Activated CD4-positive, alpha-beta T cell treated with anti-CD3 and anti-CD28 coated beads, Interleukin-2, amount 50 U/mL, for 4 hours (primary cell): ENCODE measurements around the gene KCNJ1.

Source experiments
- DNase-seq, 2 experiments: peaks; one replicate each; pipeline ENCODE4 v3.0.0-alpha.2; 2020

The KCNJ1 gene

DNA sequence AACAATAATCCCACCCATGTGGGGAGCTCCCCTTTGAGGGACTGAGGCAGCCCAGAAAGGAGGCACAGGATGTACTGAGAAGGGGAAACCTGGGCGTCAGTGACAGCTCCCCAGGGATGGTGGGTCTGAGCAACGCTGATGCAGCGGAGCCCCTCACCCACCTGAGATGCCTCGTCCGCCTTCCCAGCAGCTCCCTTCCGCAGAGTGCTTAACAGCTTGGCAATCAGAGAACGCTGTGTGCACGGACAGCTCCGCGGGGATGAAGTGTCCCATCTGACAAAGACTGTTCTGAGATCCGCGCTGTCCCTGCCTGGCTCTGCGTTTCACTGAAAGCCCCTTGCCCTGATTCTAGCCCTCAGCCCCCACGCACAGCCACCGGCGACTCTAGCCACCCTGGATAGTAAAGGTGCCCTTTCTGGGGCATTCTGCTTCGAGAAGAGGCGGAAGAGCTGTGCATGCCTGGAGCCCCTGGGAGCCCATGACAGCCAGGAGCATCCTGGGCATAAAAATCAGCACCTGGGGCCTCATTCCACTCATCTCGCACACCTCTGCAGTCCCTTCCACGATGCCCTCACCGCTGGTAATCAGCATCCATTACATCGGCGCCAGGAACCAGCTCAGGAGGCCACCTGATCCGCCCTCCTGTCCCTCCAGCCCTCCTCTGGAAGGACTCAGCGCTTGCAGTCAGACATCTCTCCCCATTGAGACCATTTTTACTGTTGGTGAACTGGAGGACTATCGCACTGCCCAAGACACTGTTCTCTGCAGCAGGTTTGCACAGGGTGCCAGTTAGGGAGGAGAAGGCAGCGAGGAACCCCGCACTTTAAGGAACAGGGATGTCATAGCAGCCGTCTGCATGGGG, 34.8 kb upstream of the KCNJ1 start:
- DNase-seq: no peak

DNA sequence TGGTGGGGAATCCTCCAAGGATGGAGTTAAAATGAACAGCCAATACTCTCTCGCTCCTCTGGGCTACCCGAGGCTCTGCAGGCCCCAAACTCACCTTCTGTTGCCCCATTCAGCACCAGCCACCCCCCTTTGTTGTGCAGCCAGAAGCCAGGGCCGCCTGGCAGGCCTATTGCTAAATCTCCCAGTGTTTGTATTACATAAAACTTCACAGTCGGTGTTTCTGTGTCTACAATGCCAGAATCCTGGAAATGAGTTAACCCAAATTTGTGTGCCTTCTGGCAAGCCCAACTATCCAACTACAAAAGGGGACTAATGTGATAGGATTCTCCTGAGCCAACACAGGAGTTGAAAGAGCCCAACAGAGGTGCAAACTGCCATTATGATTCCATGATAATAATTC, 33.4 kb upstream of the KCNJ1 start:
- DNase-seq: no peak

DNA sequence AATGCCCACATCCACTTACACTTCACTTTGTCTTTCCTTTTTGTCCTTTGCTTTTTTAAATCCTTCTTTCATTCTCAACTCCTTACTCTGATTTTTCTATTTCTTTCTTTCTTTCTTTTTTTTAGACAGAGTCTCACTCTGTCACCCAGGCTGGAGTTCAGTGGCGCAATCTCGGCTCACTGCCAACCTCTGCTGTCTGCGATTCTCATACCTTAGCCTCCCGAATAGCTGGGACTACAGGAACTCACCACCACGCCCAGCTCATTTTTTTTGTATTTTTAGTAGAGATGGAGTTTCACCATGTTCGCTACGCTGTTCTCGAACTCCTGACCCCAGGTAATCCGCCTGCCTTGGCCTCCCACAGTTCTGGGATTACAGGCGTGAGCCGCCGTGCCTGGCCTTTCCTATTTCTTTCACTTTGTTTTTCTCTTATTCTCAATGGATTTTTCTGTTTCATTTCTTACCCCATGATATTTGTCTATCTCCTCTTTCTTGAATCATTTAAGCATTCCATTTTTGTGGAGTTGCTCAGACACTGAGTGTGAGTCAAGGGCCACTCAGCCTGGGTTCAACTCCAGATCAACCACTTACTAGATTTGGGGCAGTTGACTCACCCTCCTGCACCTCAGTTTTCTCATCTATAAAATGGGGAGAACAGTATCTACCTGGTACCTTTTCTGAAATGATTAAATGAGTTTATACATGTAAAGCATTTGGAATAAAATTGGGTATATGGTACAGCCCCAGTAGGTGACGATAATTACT, 31.7 kb upstream of the KCNJ1 start:
- DNase-seq: no peak

DNA sequence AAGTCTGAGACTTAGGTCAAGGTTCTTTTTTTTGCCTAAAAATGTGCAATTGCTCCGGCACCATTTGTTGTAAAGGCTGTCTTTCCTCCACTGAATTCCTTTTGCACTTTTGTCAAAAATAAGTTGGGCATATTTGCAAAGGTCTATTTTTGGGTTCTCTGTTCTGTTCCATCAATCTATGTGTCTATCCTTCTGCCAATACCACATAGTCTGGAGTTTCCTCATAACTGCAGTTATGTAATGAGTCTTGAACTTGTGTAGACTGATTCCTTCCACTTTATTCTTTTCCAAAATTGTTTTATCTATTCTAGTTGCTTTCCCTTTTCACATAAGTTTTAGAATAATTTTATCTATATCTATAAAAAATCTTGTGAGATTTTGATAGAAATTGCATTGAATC, 30.7 kb upstream of the KCNJ1 start:
- no peak for DNase-seq

DNA sequence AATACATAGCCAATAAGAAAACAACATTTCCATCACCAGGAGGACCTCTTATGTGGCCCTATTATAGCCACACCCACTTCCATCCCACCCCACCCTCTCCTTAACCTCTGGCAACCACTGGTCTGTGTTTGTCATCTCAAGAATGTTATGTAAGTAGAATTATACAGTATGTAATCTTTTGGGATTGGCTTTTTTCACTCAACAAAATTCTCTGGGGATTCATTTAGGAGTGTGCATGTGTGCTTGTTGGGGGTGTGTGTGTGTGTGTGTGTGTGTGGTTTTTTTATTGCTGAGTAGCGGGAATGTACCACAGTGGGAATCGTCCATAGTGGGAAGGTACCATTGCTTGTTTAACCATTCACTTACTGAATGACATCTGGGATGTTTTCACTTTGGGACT, 29.3 kb upstream of the KCNJ1 start:
- DNase-seq: no peak

DNA sequence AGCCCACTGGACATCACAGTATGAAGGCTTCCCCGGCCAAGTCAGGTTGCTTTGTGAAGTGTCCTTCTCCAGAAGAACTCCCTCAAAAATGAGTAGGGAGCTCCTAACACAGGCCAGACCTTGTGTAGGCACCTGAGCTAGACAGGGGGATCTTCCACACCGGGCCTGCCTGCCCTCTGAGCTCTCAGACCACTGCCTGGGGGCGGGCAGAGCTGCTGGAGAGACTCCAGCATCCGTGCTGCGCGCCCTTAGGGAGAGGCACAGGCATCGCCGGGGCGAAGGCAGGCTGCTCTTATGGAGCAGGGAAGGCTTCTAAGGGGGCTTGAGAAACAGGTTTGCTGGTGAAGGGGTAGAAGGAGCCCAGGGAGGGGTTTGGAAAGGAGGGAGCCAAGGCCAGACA, 28.4 kb upstream of the KCNJ1 start:
- no peak for DNase-seq

DNA sequence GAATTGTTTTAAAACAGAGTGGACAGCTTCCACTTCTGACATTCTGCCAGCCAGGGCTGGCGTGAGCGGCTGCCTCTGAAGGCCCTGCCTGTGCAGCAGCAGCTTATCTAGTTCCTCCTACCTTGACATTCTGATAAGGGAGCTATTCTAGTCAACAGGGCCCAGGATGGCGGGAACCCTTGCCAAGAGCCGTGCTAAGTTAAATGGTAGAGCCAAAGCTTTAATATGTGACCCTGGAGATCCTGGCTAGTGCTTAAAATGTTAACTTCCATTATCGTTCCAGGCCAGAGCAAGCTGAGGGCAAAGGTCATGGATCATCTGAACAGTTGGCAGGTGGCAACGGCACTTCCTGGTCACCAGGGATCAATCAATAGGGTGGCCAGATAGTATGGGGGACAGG, 27.6 kb upstream of the KCNJ1 start:
- no peak for DNase-seq

DNA sequence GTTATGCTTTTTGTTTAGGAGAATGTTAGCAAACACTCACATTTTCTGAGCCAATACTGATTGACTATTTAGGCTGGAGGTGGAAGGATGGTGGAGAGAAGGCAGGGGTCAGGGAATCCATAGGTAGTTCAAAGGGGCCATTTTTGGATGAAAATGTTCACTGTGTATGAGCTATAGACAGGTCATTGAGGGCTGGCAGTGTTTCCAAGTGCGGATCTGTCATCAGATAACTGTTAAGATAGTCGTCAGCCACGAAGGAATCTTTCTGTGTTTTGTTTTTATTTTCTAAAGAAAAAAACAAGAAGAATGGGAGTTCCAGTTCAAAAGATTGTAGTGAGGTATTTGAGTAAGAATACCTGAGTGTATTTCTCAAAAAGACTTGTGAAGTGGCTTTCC, 27.2 kb upstream of the KCNJ1 start:
- no peak for DNase-seq

DNA sequence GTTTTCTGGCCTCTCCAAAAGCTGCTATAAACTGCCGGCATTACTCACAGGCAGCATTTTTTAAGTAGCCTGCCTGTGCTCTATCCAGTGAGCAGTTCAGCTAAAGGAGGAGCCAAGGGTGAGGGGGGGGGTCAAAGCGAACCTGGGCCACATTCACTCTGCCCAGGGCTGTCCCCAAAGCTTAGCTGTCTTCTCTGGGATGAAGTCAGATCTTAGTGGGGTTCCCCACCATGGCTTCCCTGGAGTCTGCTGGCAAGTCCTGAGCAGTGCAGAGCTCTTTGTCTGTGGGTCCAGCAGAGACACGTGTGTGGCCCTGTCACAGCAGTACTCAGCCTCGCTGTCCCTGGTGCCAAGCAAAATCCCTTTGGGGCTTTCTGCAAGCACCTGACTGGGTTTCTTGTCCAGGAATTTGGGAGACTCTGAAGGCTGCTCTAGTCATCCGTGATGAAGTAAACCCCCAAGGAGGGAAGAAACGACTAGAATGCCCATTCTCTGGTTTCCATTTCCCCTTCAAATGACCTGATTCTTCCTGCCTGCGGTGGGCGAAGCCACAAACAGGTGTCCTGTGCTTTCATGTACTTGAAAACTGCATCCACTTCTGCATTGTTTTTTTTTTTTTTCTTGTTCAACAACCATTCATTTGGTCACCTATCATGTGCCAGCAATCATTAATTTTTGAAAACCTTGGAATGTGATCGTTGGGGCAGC, 26.6 kb upstream of the KCNJ1 start:
- no peak for DNase-seq

DNA sequence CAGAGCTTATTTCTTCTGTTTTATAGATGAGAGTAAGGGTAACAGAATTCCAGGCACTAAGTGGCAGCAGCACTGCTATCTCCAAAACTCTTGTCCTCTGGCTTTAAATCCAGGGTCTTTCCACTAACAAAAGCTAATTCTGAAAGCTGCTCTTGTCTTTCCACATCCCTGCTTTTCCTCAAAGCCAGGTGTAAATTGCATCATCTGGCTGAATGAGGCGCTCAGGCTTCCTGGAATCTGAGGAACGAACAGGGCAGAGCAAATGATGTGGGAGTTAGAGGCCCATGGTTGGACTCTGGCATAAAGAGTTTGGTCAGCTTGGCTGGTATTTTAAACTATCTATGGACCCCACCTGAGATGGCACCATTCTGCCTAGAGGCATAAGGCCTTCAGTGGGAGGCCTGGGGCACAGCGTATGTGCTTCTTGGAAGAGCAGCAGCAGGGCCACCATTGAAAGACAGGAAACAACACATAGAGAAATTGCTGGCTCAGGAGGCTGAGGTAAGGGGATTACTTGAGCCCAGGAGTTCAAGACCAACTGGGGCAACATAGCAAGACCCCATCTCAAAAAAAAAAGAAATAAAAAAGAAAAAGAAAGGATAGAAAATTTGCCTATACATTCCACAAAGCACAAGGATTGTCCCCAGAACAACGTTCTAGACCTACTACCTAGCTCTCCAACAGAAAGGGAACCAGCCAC, 25.9 kb upstream of the KCNJ1 start:
- no peak for DNase-seq

DNA sequence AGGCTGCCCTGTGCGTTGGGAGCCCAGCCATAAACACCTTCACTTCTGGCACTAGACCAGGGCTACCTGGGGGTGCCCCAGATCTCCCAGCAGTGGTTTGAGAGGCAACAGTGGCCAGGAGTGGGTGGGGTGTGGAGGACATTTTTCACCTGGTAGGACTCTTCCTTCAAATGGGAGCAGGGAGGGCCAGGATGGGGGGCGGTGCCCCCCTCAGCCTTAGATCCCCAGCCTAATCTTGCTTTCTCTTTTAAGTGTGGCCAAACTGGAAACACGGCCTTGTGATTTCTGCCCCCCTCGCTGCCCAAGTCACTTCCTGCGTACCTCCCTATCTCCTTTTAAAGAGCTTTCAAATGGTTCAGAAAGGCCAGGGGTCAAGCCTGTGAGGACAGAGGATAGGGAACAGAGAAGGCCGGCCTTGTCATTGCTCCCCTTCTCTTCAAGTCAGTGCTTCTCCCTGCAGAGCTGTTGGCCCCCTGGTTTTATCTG, 24.9 kb upstream of the KCNJ1 start:
- no peak for DNase-seq

DNA sequence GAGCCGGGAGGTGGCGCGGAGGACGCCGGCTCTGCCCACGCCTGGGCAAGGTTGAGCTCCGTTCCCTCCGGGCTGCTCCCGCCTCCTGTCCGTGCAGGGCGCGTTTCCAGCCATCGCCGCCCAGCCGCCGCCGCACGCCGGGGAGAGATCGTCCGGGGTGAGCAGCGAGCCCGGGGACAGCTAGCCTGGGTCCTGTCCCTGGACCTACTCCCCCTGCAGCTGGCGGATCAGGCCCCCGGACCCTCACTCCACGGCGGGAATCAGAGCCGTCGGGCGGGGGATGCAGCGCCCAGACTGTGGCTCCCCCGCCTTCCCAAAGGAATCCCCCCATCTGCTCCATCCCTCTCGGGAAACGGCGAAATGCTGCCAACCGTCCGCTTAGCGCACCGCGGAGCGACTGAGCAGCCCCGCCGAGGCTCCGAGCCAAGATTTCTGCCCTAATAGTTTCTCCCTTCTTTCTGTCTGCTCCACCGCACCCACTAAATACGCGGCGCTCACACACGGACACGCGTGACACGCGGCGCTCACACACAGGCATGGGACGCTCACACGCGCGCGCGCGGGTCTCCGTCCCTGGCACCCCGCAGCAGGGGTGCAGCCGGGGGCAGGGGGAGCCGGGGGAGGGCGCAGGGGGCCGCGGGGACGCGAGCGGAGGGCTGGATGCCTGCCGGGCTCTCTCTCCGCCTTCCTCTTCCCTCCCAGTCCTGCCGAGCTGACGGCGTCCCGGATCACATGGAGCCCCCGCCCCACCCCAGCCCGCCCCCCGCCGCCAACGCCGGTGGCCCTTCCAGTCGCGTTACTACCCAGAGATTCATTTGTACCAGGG, 23.7 kb upstream of the KCNJ1 start, which contains the start of gene KCNJ5:
TSS of gene KCNJ5 (plus strand) at position 814 of the 826 bp plus-strand sequence. CDS start 19,918 bp downstream, outside the sequence.
- no peak for DNase-seq

DNA sequence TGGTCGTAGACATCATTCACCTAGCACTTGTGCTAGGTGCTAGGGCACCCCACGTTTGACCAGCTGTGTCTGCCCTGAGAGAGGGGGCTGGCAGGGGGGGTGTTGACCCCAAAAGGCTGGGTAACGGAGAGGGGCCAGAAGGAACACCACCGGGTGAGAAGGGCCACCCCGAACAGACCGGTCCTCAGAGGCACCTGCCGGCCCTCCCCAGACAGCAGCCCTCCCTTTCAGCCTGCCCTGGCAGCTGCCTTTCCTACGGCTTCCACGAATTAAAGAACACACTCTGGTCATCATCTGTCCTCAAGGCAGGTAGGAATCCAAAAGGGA, 23.1 kb upstream of the KCNJ1 start:
- DNase-seq: no peak

DNA sequence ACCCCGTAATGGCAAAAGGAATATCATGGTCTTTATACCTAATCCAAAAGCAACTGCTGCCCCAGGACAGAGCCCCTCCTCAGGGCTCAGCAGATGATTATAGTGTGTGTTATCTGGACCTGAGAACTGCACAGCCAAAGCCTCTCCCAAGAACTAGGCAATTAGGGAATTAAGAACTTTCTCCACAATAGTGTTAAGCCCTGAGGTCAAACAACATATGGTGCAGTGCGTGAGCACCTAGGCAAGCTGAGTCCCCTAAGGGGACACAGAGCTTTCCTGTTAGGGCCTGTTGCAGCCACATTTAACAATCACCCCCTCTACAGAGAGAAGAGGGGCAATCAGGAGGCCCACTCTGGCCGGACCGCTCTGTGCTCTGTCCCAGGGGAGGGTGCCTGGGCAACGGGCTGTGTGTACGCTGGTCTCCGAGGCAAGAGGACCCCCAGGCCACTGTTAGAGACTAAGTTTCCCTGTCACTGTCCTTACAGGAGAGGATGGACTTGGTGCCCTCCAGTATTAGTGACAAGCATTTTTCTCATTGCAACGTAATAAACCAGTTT, 22.6 kb upstream of the KCNJ1 start:
- no peak for DNase-seq

DNA sequence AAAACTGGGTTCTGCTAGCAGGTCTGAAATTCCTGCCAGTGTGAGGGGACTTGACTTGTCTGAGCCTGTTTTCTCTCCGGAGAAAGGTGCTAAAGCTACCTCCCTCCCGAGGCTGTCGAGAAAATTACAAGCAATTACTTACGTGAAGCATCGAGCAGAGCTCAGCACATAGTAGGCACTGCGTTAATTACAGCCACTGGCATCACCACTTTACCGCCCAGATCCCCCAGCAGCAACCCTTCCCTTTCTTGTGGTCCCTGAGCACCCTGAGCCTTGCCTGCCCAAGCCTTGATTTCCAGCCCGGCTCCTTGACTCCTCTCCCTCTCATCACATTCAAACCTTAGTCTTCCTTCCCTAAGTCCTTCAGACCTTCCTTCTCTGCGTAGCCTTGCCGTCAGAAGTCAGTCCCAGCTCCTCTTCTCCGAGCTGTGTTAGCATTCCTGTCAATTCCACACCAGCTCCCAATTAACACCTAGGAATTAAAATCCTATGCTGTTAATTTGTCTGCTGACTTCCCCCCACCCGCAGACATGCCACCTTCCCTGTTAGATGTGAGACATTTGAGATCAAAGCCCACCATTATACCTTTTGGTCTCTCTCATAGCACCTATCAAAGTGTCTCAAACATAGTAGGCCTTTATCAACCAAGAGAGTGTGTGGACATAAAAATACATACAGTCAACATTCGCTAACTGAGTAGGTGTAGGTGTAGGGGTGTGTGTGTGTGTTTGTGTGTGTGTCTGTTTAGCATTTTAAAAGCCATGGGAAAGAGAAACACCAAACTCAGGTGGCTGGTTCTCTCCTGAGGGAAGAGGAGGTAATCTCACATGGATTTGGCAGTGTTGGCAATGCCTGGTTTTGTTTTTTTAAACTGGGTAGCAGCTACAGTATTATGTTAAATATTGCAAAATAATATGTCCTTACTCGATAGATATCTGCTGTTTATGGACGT, 21.2 kb upstream of the KCNJ1 start:
- no peak for DNase-seq

DNA sequence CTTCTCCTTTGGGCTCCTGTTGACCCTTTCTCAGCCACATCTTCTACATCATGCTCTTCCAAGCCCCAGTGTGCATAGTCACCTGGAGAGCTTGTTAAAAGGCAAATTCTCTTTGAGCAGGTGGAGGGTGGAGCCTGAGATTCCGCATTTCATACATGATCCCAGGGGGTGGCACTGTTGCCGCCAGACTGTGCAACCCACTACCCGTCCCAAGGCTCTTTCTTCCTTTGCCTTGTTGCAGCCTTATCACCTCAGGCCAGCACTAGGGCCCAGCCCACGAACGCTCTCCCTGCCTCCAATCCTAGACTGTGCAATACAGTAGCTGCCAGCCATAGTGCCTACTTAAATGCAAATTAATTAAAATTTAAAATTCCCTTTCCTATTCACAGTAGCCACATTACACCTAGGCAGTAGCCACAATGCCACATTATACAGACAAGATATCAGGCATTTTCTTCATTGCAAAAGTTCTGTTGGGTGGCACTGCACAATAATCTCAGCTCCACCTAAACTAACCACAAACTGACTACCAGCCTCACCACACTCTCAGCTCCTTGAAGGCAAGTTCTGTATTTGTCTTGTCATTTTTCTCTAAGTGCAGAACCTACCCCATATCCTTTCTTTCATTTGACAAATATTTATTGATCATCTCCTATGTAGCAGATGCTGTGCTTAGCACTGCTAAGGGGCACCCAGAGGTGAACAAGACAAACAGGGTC, 19.5 kb upstream of the KCNJ1 start:
- no peak for DNase-seq

DNA sequence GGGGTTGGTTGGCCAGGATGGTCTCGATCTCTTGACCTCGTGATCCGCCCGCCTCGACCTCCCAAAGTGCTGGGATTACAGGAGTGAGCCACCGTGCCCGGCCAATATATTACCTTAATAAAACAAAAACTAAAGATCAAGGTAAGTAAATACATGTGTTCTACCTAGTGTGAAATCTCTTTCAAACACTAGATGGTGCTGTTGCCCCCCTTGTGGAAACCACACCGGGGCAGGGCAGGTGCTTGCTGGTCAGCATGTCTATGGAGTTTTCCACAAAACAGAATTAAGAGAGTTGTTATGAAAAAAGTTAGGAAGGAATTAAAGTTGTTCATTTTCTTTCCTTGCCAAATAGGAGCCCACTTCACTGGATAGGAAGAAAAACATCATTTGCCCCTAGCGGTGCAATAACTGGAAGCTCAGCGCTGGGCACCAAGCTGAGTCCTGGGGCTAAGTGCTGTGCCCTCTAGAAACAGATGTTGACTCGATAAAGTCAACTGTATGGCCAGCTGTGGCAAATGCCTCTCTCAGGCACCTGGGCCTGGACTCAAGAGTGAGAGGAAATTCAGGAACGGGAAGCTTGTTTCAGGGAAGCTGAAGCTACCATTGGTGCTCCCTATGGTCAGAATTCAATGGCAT, 17.7 kb upstream of the KCNJ1 start:
- peak; percentile 37 to 44 for DNase-seq

DNA sequence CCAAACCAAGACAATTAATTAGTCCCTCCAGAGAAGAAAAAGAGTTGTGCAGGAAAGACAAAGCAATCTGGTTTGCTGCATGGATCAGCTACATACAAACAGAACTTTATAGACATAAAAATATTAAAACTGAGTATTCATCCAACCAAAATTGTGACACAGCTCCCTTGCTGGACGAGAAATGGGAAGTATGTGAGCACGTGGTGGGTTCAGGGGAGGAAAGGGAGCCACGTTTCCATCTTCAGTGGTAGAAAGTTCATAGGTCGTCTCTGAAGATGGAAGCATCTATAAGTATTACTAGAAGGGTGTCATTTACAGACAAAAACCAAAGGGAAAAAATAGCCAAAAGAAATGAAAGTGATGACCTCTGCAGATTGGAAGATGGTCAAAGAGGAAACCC, 17.0 kb upstream of the KCNJ1 start:
- DNase-seq: no peak

DNA sequence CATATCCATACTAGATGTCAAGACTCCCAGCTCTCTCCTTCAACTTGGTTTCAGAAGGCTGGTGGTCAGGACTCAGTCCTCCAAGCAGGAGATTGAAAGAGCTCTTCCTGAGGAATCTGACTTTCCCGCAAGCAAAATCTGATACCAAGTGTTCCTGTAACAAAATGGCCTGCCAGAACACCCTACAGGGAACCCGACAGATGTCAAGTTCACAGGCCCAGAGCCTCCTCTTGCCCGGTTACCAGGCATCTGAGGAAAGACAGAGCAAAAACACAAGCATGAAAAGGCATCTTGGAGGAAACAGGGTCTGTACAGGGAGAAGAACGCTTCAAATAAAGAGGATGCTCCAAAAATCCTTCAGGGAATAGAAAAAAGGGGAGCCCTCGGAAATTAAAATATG, 15.4 kb upstream of the KCNJ1 start:
- no peak for DNase-seq
